HG03565 (cell line): ENCODE measurements around the gene ELMO1.

Experiments used
- ATAC-seq: cut with Tn5 transposase; IDR thresholded peaks from one replicate; pipeline ENCODE4 v1.9.1; 2021; ENCODE audit warnings: mild to moderate bottlenecking, moderate library complexity; ENCODE audit not compliant: unreplicated experiment

Gene ELMO1

DNA sequence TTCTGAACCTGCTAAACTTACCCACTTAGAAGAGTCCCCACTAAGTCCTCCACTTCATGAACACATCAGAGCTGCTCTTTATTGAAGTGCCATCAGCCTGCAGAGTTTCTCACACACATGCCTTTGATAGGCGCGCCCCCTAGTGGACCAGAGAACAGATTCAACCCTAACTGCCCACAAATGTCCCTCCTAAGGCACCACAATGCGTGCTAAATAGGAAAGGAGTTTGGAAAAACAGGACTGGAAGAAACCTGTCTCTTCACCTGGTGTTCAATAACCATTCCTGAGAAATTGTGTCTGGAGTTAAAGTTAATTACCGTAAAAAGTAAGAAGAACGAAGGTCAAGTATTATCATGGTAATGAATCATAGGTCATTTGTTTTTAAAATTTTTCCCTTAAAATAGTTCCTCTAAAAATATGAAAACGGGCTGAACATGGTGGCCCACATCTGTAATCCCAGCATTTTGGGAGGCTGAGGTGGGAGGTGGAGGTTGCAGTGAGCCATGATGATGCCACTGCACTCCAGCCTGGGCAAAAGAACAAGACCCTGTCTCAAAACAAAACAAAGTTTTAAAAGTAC is 249.7 kb downstream of the ELMO1 start:
- peak; percentile 45 for ATAC-seq

DNA sequence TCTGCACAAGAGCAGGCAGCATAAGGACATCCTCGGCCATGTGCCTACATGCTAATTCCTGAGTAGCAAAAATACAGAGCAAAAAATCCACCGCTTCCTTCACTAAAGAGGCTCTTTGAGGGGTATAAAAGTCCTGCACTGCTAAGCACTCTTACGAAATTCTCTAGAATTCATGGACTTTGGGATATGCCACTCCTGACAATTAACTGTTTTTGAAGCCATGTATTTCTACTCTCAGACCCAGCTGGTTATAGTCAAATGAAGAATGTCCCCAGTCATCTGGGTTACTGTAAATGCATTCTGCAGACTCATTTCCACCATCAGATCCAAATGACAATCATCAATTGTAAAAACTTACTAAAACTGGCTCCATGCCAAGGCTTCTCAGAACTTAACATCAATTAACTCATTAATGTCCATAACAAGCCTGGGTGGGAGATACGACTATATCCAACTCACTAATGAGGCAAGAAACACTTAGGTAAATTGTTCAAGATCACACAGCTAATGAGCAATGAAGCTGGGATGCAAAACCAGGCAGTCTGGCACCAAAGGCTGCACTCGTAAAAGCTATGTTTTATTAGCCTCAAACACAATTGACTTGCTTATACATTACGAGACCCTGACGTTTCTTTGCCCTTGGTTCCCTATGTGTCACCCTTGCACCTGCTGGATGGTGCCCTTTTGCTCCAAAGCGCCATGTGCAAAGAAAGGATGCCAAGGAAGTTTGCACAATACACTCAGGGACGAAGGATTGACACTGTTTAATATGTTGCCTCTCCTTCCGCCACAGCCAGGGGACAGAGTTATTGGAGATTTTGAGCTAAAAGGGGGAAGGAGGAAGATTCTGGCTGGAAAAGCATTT is 250.4 kb downstream of the ELMO1 start:
- no peak for ATAC-seq

DNA sequence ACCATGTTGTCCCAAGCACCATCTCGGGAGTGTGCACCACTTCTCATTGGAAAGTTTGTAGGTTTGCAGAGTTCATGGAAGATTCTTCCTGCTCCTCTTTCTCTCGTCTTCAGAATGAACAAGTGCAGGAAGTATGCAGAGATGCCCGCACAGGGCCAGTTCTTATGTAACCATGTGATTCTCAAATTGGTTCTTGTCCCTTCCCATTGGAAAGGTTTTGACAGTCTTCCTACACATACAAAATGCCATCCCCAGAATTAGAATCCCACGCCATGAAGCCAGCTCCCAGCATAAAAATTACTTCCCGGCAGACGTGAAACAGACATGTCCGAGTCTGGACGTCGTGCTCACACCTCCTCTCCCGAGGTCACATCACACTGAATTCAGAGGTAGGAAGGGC is 251.6 kb downstream of the ELMO1 start:
- no peak for ATAC-seq

DNA sequence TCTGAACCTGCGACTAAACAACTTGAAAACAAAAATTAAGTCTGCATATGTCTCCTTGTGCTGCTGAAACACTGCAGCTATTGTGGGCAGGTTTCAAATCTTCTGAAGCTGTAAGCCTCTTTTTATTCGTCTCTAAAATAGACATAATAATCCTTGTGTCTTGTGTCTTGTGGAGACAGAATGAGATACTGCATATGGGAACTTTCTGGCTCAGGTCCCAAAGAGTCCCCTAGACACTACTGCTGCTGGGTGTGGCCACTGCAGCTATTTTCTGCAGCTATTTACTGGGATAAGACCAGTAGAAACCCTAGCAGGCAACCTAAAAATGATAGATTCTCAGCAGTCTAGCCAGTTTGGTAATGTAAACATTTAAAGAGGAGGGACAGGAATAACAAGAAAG is 252.0 kb downstream of the ELMO1 start:
- ATAC-seq = no peak

DNA sequence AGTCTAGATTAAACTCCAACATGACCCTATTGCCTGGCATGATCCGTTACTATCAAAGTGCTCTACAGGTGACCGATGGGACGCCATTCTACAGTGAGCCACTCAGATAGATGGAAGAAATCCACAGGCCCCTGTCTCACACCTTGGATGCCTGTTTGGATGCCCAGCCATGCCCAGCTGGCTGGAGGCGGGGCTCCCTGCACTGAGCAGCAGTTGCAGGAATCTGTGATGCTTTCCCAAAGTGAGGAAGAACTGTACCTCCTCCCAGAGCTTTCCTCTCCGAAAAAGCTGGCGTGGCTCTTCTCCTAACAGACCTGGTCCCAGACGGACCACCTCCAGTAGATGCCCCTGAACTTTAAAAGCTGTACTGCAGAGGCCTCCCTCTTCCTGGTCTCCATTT is 253.3 kb downstream of the ELMO1 start:
- ATAC-seq = no peak

DNA sequence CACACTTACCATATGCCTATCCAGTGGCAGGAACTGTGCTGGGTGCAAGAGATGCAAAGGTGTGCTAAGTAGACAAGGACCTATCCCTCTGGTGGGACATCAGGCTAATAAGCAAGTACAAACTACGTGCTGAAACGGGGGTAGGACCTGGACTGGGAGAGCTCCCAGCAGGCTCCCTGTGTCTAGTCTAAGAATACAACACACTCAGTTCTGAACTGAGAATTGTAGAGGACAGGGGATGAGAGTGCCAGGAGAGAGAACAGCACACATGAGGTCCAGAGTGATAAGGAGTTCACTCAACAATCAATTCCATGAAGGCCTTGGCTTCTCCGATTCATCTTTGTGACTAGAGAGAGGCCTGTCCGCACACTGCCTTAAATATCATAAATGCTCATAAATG is 253.7 kb downstream of the ELMO1 start:
- no peak for ATAC-seq

DNA sequence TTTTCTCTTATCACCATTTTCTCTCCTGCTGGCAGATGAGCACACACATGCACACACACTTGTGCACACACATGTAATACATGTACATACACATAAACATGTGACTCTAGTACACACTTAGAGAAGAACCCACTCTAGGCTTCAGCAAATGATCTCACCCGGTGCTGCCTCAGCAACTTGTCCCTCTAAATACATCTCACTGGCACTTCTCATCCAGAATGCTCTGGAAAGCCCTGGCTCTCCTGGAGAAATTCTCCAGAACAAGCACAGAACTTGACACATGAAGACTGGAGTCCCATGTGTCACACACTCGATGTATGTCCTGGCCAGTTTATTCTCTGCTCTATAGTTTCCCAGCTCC is 254.9 kb downstream of the ELMO1 start:
- no peak for ATAC-seq

DNA sequence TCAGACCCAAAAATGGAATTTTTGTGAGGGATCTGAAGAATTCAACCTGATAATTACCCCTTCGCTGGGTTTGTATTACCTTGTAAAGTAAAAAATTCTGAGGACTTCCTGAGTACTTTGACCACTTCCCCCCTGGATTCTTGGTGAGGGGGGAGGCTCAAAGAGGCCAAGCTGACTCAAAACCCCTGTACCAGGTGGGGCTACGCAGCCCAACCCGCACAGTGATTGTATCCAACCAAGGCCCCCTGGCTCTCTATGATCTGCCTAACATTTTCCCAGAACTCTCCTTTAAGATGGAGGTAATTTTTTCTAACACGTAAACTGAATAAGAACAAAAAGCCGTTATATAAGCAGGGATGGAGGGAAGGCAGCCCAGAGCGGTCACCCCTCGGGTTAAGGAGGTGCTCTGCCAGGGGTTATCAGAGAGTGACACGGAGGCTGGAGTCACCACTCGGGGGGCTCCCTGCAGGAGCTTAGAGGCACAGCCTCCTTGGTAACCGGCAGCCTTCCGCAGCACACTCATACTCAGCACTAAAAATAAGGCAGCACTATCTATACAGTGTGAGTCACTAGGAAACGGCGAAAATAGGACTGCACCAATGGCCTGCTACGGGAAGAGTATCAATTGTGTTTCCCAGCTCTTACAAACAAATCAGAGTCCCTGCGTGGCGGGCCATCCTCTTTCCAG is 255.4 kb downstream of the ELMO1 start:
- no peak for ATAC-seq

DNA sequence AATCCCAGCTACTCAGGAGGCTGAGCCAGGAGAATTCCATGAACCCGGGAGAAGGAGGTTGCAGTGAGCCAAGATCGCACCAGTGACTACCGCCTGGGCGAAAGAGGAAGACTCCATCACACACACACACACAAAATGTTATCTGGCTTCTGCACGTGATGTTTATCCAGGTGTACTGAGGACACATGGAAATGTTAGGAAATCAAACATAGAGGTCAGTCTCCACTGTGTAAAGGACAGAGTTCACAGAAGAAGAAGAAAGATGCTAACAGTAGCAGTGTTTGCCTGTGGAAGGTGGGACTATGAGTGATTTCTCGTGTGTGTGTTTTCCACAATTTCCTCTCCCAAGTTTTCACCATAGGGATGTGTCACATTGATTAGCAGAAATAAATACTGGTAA is 256.9 kb downstream of the ELMO1 start:
- no peak for ATAC-seq

DNA sequence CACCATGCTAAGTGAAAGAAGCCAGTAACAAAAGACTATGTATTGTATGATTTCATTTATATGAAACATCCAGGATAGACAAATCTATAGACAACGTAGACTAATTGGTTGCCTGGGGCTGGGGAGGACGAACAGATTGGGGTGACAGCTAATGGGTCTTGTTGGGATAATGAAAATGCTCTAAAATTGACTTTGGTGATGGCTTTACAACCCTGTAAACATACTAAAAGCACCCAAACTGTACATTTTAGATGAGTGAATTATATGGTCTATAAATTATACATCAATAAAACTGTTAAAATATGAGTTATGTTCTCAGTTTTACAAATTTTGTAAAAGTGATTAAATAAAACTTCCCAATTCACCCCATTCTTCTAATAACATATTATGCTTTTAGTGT is 261.5 kb downstream of the ELMO1 start:
- no peak for ATAC-seq

DNA sequence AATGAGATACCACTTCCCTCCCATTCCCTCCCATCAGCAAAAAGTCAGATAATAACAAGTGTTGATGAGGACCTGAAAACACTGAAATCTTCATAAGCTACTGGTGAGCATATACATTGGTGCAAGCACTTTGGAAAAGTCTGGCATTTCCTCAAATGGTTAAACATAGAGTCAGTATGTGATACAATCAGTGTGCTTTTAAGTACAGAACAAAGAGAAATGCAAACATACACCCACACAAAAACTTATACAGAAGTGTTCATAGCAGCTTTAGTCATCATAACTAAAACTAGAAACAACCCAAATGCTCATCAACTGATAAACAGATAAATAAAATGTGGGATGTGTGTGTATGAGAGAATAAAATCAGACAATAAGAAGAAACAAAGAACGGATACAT is 261.9 kb downstream of the ELMO1 start:
- no peak for ATAC-seq

DNA sequence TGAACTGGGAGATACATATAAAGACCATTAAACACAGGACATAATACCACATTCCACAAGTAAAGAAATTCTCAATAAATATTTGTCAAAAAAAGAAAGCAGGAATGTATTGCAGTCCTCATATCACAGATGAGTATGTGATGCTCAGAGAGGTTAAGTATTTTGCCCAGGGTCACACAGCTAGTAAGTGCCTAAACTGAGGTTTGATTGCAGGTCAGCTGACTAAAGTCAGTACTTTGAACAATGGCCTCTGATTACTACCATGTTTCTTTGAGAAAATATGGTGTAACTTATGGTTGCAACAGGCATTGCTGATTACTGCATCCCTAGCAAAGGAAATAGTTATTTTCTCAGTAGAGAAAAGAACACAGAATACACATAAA is 267.1 kb downstream of the ELMO1 start:
- ATAC-seq = no peak

DNA sequence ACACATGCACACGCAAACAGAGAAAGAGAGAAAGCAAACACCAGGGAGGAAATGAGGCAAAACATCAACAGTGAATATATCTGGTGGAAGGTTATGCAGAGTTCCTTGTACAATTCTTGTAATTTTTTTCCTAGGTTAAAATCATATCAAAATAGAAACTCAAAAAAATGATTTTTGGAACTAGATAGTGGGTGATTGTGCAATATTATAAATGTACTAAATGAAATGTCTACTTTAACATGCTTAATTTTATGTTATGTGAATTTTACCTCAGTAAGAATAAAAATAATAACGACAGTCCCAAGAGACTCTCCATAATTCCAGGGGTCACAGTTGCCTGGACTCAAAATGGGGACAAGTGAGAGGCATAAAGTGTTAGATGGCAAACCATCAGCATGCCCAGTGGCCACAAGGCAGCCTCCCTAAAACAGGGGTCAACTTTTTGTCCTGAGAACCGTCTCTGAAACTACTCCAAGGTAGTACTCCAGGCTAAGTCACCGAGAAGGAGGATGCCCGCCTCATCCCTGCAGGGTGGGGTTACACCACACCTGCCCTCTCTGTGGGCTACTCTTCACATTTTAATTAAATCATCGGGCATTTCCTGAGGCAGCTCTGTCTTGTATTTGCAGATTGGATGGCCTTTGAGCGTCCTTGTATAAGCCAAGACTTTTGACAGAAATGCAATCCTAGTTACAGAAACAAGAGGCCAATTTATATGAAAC is 267.7 kb downstream of the ELMO1 start:
- ATAC-seq = no peak

DNA sequence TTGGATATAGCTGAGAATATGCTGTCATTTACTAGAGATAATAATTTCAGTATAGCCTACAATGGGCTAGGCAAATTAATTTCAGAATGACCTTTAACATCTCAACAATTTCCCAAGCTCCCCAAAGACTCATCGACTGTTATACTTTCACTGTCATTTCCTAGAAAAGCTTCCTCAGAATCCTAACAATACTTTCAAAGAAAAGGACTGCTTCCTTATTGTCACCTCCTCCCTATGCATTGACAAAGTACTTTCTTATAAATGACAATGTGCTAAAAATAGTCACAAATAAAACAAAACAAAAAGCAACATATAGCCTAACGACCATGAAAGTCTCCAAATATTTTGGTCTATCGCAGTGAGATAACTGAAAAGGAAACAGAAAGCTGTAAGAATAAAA is 272.6 kb downstream of the ELMO1 start:
- no peak for ATAC-seq

DNA sequence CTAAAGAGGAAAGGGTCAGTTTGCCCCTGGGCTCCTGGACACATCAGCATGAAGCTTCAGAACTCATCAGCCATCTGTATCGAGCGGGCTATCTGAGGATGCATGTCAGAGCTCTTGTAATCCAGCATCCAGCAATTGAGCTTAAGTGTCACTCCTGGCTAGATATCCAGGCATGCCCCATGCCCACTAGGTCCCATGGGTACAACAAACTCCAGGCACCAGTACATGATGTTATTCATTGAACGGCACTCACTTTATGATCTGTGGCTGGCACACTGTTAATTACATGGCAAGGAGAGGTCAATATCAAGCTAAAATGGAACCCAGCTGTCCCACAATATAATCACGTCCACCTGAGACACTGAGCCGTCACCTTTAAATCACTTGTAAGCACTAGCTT is 274.2 kb downstream of the ELMO1 start:
- no peak for ATAC-seq

DNA sequence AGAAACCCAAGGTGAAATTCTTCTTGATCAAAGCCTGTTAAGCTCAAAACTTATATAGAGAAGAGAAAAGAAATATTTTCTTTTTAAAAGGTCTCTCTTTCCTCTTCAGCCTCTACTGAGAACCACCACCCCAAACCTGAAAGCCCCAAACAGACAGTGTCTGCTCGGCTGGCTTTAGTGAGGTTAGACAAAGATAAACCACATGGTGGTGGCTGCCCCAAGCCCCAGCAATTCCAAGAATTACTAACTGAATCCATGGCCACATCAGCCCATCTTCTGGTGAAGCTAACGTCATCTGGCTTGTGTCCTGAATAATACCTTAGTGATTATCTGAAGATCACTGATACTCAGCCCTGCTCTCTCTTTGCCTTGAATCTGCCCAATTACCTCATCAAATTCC is 275.0 kb downstream of the ELMO1 start:
- no peak for ATAC-seq

DNA sequence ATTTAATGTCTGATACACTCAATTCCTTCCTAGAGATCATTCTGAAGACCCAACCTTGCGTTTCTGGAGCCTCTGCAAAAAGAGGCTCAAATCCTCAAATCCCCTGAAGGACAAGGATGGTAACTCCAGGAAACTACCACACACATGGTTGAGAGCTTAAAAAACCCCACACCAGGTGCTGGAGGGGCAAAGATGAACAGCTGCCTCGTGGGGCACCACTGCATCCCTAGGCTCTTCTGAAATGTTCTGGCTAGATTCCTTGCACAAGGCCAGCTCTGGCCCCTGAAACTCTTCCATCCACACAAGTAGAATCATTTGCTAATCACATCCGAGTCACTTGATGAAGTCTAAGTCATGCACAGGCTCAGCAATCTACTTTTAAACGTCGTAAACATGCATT is 286.6 kb downstream of the ELMO1 start:
- ATAC-seq = no peak

DNA sequence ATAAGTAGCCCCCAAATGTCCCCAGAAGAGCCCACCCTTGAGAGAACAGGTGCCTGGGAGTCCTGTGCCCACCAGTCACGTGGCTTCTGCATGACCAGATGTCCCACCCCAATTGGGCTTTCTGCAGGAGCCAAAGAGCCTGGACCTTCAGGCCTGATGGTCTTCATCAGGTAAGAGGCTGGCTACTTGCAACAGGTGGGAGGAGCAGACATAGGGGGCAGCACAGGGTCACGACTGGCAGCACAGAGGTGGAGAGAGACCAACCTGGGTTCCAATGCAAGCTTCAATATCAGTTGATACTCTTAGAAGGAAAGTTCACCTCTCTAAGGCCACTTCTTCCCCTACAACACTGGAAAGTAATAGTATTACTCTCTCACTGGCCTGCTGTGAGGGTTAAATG is 288.0 kb downstream of the ELMO1 start:
- ATAC-seq = no peak

DNA sequence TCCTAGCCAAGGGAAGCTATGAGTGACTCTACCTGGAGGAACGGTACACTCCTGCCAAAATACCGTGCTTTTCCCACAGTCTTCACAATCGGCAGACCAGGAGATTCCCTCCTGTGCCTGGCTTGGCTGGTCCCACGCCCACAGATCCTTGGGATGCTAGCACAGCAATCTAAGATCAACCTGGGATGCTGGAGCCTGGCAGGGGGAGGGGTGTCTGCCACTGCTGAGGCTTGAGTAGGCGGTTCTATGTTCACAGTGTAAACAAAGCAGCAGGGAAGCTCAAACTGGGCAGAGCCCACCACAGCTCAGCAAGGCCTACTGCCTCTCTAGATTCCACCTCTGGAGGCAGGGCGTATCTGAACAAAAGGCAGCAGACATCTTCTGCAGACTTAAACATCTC is 295.3 kb downstream of the ELMO1 start:
- no peak for ATAC-seq

DNA sequence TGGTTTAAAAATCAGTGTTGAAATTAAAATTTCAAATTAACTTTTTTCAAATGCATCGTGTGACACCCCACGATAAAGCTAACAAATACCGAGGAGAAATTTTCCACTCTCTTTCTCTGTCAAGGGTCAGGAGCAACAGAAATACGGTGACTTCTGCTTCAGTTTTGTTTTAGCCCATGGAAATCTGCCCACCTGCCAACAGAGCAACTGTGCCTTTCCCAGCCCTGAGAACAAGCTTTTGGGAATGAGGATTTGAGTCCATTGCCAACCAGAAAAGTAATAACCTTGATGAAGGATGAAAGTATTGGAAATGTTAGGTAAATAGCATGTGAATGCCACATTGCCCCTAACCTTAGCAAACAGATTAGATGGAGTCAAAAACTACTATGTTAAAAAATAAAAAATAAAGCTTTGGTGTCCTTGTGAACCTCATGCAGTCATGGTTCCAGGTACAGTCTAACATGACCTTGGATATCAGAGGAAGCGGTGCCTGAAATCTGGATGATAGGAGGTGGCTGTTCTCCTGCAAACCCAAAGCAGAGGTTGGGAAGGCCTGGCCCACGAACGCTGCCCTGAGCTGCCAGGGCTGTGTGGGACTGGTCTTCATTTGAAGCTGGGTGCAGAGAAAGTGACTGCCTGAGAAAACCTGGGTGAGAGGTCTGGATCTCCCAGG is 296.8 kb downstream of the ELMO1 start:
- no peak for ATAC-seq

DNA sequence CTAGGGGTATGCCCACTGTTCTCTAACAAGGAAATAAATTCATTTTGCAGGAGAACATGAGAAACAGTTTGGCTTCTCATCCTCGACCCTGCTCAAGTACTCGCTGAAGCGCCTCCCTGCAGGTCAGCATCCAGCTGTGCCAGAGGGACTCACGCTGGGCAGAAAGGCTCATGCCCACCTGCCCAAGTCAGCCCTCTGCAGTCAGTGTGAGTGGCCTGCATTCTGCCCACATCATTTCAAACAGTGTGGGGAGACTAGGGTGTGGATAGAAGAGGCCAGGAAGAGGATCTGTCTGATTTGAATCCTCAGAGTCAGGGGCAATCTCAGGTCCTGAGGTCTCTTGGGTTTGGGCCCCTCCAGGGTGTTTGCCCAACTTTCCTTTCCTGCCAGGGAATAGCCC is 297.8 kb downstream of the ELMO1 start:
- ATAC-seq = no peak
